A673 (cell line): ENCODE measurements around the gene EIF3D. TPM values are rescaled to one million over a fixed set of nuclear protein-coding genes. Genes with fewer than 3 reads are reported as not detected.
"Not testable (repeated sequence)": the region's sequence is repeated elsewhere in the genome, so short reads cannot be mapped to it uniquely, and the experiment has no call there.

Experiments used
- BruUV-seq: library from RNA; stranded (reverse); fragments of 400-500 nt; replicated peaks from 2 replicates; lab custom pipeline; 2021; lab: Mats Ljungman, UMichigan
- CTCF ChIA-PET: fragments of 300-600 bp; sonication (Branson Sonifier 250); formaldehyde crosslinking; loops from one replicate; lab custom pipeline; 2022; ENCODE audit warnings: antibody characterized with exemption; lab: Charles Lee
- POLR2A ChIA-PET: fragments of 300-600 bp; sonication (Branson Sonifier 250); formaldehyde crosslinking; loops from one replicate; lab custom pipeline; 2022; ENCODE audit warnings: antibody characterized with exemption; ENCODE audit not compliant: low non-redundant PET; lab: Charles Lee
- DNase-seq: peaks from one replicate; pipeline ENCODE4 v3.0.0-alpha.2; 2015; ENCODE audit warnings: low spot score
- H3K27ac ChIP-seq: fragments of 200-600 bp; sonication (generic); 2 replicates; pipeline ENCODE4 v1.5.1; 2016; ENCODE audit warnings: mixed run types, low read depth, mild to moderate bottlenecking, mixed read lengths, antibody characterized with exemption, low read length; ENCODE audit not compliant: poor library complexity, severe bottlenecking
- H3K27me3 ChIP-seq: fragments of 200-600 bp; sonication (generic); replicated peaks from 2 replicates; pipeline ENCODE4 v1.6.1; 2017; ENCODE audit warnings: mixed run types, low read depth, mild to moderate bottlenecking, mixed read lengths, antibody characterized with exemption, low read length; ENCODE audit not compliant: insufficient read depth, poor library complexity
- H3K36me3 ChIP-seq: fragments of 200-600 bp; sonication (generic); 2 replicates; pipeline ENCODE4 v1.6.1; 2016; ENCODE audit warnings: mixed run types, mild to moderate bottlenecking, mixed read lengths, antibody characterized with exemption, low read length; ENCODE audit not compliant: insufficient read depth, poor library complexity, severe bottlenecking
- H3K4me1 ChIP-seq: fragments of 200-600 bp; sonication (generic); 2 replicates; pipeline ENCODE4 v1.6.1; 2017; ENCODE audit warnings: mixed run types, mild to moderate bottlenecking, mixed read lengths, antibody characterized with exemption, low read length; ENCODE audit not compliant: insufficient read depth, poor library complexity, severe bottlenecking
- H3K4me3 ChIP-seq: fragments of 200-600 bp; sonication (generic); 2 replicates; pipeline ENCODE4 v1.5.1; 2016; ENCODE audit warnings: low read depth, mixed run types, mild to moderate bottlenecking, mixed read lengths, low read length; ENCODE audit not compliant: poor library complexity, severe bottlenecking
- H3K9me3 ChIP-seq: fragments of 200-600 bp; sonication (generic); 2 replicates; pipeline ENCODE4 v1.6.1; 2016; ENCODE audit warnings: mixed run types, low read depth, mild to moderate bottlenecking, mixed read lengths, antibody characterized with exemption, low read length; ENCODE audit not compliant: poor library complexity, severe bottlenecking
- CTCF ChIP-seq: fragments of 300-800, 200-600 bp; sonication (generic); conservative IDR thresholded peaks from 2 replicates; pipeline ENCODE4 v1.5.1; 2017; ENCODE audit warnings: low read depth, mild to moderate bottlenecking, antibody characterized with exemption, low read length, moderate library complexity, mixed read lengths
- EZH2 ChIP-seq: fragments of 200-600 bp; sonication (generic); IDR thresholded peaks from 2 replicates; pipeline ENCODE4 v1.6.1; 2017; ENCODE audit warnings: borderline replicate concordance, low read depth, mild to moderate bottlenecking, mixed read lengths, antibody characterized with exemption, low read length; ENCODE audit not compliant: poor library complexity, severe bottlenecking
- intact Hi-C: fragments of 100-400 bp; cut with micrococcal nuclease; formaldehyde crosslinking; loops from one replicate; pipeline ENCODE4 v1.10.0; 2022; ENCODE audit not compliant: unreplicated experiment
- total RNA-seq: library from RNA; stranded (reverse); gene quantifications from 2 replicates; pipeline ENCODE4 v1.2.3, GENCODE V29; 2021

EIF3D gene
- total RNA-seq, 1 experiment from 2014 or later, result 249 TPM

- Histone ChIP-seq H3K36me3 (no peaks in the 10 kb centered on the region), H3K27ac (no peak overlapping the region), H3K27me3 (no peaks in the 10 kb centered on the region), H3K4me3 (no peak overlapping the region), H3K4me1 (no peaks in the 10 kb centered on the region), H3K9me3 (no peaks in the 10 kb centered on the region)
- intact Hi-C loops, result no loop called here
- DNase-seq, result no peak
- BruUV-seq, result no TSS peak
- CTCF ChIA-PET, result interaction anchor here (0.5 kb wide), 1 partner anchor 146 kb away, joined by 3 read pairs; no protein-coding TSS in a partner anchor
- POLR2A ChIA-PET, result no interaction called here
- TF ChIP-seq CTCF, result no peak
- no peak for TF ChIP-seq EZH2
Observed at GRCh38 chr22:36538529-36538928, 9.6 kb upstream of the EIF3D start.

GRCh38 chr22:36536717-36537116 is 7.8 kb upstream of the EIF3D start:
- no peak for DNase-seq
- Histone ChIP-seq H3K36me3 (no peaks in the 10 kb centered on the region), H3K27ac (no peak overlapping the region), H3K4me3 (no peak overlapping the region), H3K9me3 (no peaks in the 10 kb centered on the region), H3K27me3 (no peaks in the 10 kb centered on the region), H3K4me1 (no peaks in the 10 kb centered on the region)
- CTCF ChIA-PET, result no interaction called here
- intact Hi-C loops, result no loop called here
- POLR2A ChIA-PET, result no interaction called here
- TF ChIP-seq EZH2 (no peak), CTCF (no peak)
- BruUV-seq, result no TSS peak

- H3K36me3 ChIP-seq, H3K27me3 ChIP-seq, BruUV-seq, H3K9me3 ChIP-seq, CTCF ChIA-PET, DNase-seq, H3K4me1 ChIP-seq, H3K27ac ChIP-seq, H3K4me3 ChIP-seq, POLR2A ChIA-PET, intact Hi-C loops: not testable (repeated sequence)
Observed at GRCh38 chr22:36533320-36533719, 4.4 kb upstream of the EIF3D start.

- no peak overlapping the region for H3K27ac ChIP-seq
- intact Hi-C loops, result no loop called here
- no peak overlapping the region for H3K4me3 ChIP-seq
- H3K9me3 ChIP-seq, result no peaks in the 10 kb centered on the region
- no peaks in the 10 kb centered on the region for H3K27me3 ChIP-seq
- ChIA-PET CTCF (no interaction called here), POLR2A (no interaction called here)
- peaks cover 7% of the 10 kb centered on the region for H3K4me1 ChIP-seq
- TF ChIP-seq CTCF, result no peak
- TF ChIP-seq EZH2, result no peak
- no peak for DNase-seq
- no TSS peak for BruUV-seq
- H3K36me3 ChIP-seq, result no peaks in the 10 kb centered on the region
Observed at GRCh38 chr22:36532466-36532865, 3.5 kb upstream of the EIF3D start.
